ENCODE results near the gene PHYKPL.
"Not testable (repeated sequence)": the region's sequence is repeated elsewhere in the genome, so short reads cannot be mapped to it uniquely, and the experiment has no call there.

Gene PHYKPL

GRCh38 chr5:178239626-178240301 is 7.2 kb upstream of the PHYKPL start:
- not testable (repeated sequence) for DNase-seq (ENCODE audit: low spot score)

DNA sequence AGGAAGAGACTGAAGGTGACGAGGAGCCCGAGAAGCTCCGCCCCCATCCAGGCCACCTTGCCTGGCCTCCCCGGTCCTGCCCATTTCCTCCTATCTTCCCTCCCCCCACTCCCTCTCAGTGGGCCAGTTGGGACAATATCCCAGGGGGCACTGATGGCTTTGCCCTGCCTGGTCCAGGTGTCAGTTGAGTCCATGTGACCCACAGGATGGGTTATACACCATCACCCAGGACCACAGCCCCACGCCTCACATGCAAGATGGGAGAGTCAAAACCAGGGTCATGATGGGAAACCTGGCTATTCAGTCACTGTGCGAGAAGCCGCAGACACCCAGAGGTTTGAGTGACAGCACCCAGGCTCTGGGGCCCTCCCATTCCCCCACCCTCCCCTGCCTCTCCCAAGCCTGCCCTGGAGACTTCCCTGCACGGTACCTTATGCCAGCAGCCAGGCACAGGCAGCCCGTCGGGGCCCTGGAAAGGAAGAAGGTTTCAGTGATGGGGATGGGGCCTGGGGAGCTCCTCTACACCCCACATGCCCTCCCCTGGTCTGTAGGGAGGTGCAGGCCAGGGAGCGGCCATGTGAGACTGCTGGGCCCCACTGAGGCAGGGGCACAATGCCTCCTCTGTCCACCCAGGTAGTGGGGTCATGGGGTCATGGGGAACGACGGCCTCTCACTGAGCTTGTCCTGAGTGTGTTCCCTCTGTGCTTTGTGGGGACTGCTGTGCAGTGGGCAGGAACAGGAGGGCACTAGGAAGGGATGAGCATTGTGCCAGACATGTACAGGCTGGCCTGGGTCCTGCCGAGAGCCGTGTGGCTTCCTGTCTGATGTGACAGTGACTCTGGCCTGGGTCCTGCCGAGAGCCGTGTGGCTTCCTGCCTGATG is 6.3 kb upstream of the PHYKPL start:
- no peak for DNase-seq (ENCODE audit: low spot score)

- no peak for DNase-seq (ENCODE audit: low spot score)
Measured at GRCh38 chr5:178238313-178238635, 5.7 kb upstream of the PHYKPL start.

DNA sequence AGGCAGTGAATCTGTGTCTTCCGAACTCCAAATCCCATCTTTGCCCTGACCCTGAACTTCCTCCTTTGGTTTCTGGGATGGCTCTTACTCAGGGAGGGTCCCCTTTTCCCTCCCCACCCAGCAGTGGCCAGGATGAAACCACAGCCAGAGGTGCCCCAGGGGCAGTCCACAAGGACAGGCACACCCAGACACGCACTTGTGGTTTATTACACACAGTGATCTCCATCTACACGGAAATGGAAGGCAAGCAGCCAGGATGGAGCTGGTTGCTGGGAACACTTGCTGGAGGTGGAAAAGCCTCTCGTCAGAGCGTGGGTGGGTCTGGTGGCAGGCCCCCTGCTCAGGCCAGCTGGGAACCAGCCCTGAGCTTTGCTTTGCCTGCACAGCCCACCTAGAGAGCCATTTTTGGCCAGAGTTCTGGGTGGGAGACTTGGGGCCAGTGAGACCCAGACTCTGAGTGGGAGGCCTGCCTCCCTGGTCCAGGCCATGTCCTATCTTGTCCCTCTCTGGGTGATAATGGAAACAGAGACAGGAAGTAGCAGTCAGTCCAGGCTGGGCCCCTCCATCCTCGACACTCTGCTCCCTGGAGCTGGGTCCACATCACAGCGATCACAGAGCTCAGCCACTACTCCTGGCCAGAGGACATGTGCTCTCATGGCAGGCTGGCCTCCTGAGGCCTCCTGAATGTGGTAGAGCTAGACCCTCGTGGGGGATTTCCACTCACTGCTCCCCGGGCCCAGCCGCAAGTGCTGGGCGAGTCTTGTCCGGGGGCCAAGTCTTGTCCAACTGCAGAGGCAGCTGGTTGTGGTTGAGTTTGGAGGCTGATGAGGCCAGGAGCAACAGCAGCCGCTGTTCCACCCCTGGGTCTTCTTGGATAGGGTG is 5.1 kb upstream of the PHYKPL start:
- DNase-seq (ENCODE audit: low spot score), result no peak

GRCh38 chr5:178236679-178237078 is 4.1 kb upstream of the PHYKPL start:
- DNase-seq (ENCODE audit: low spot score), result no peak

DNA sequence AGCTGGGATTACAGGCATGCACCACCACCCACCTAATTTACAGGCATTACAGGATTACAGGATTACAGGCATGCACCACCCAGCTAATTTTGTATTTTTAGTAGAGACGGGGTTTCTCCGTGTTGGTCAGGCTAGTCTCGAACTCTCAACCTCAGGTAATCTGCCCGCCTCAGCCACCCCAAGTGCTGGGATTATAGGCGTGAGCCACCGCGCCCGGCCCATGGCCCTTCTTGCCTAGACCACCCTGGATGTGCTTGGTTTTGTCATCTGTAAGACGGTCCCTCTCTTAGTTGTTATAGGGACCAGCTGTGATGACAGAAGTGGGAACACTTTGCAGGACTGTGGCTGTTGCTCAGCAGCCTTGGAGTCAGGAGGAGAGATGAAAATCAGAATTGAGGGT is 3.5 kb upstream of the PHYKPL start:
- DNase-seq (ENCODE audit: low spot score), result no peak

- DNase-seq (ENCODE audit: low spot score), result no peak
Measured at GRCh38 chr5:178235588-178235974, 3.0 kb upstream of the PHYKPL start.

DNA sequence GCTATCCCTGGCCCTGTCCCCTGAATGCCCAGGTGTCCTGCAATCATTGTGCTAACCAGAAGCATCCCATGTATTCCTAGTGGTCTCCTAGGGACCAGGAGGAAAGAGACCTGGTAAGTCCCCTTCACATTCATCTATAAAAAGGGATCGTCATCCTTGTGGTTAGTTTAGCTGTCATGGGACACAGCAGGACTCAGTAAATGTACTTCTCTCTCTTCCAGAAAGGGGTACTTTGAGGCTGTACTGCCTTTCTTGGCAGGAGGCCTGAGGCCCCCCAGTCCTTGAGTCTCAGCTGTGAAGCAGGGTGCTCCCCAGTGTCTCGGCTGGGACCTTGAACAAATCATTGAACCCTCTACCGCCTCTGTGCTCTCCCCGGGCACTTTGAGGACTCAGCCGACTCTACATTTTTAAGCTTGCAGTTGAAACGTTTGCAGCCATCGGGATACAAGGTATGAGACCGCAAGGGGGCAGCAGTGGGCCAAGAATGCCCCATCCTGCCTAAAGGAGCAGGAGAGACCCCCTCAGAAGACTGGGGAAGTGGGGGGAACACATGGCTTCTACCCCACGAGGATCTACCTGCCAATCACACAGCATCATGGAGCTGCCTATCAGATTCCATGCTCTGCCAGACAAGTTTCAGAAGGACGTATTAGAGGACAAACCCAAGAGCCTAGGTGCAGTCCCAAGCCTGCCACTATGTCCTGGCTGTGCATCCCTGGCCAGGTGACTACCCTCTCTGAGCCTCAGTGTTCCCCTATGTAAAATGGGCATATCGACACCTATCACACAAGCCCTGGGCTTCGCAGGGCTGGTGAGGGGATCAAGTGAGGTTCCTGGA is 2.4 kb upstream of the PHYKPL start:
- DNase-seq (ENCODE audit: low spot score), result peak; percentile 70

DNA sequence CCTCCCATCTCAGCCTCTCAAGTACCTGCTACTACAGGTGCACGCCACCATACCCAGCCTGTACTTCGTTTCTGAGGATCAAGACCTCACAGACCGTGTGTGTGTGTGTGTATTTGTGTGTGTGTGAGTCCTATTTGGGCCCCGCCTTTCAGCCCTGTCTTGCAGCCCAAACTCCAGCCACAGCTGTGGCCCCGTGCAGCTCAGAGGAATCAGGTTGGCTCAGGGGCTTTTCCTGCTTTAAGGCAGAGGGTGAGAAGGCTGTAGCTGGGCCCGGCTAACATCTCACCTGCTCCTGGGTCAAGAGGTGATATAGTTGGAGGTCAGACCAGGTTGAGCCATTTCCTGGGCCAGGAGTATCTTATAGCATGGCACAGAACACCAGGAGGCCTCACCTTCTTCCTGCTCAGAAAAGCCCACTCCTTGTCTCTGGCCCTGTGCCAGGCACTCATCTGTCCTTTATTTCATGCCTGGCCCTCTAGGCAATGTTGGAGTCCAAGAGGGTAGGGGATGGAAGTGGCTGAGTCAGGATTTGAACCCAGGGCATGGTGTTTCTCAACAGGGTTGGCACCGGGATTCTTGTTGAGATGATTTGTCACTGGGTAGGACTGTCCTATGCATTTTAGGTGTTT is 1.6 kb upstream of the PHYKPL start:
- no peak for DNase-seq (ENCODE audit: low spot score)

GRCh38 chr5:178232920-178233429 is 373 bp upstream of the PHYKPL start:
- DNase-seq (ENCODE audit: low spot score), result no peak

- DNase-seq (ENCODE audit: low spot score), result no peak
Measured at GRCh38 chr5:178231539-178232123, 971 bp downstream of the PHYKPL start.

GRCh38 chr5:178230879-178231538 is 1.6 kb downstream of the PHYKPL start:
- DNase-seq (ENCODE audit: low spot score), result no peak

DNA sequence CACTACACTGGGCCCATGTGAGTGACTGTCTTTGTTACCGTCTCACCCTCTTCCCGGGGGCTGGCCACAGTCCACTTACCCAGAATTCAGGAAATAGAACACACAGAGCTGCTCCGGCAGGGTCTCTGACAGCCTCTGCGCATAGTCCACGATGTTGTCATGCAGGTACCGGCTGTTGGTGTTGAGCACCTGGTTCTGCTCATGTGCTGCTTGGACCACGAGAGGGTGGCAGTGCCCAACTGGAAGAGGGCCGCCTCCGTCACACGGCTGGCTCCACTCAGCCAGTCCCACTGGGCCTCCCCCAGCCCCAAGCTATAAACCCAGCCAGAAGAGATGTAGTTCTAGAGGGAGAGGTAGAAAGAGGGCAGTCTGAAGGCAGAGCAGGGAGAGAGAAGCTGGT is 2.7 kb downstream of the PHYKPL start:
- DNase-seq (ENCODE audit: low spot score), result no peak

DNA sequence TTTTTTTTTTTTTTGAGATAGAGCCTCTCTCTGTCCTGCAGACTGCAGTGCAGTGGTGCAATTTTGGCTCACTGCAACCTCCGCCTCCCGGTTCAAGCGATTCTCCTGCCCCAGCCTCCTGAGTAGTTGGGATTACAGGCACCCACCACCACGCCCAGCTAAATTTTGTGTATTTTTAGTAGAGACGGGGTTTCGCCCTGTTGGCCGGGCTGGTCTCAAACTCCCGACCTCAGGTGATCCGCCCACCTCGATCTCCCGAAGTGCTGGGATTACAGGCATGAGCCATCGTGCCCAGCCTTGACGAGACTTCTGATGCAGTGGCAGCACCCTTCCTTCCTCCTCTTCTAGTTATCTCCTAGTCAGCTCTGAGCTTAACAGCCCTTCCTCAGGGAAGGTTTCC is 3.5 kb downstream of the PHYKPL start:
- DNase-seq (ENCODE audit: low spot score), result not testable (repeated sequence)

GRCh38 chr5:178228609-178229008 is 4.0 kb downstream of the PHYKPL start:
- no peak for DNase-seq (ENCODE audit: low spot score)

DNA sequence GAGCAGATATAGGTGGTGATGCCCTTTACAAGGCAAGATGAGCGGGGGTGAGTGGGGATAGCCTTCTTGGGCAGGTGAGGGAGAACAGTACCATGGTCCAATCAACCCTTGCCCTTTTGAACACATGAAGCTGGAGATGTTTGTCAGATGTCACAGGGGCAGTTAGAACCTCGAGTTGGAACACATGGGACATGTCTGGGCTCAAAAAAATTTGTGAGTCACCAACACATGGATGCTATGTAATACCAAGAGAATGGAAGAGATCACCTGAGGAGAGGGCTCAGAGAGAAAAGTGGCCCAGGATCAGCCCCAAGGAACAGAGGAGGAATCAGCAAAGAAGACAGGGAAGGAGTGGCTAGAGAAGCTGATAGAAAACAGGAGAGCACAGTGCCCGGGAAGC is 4.7 kb downstream of the PHYKPL start:
- DNase-seq (ENCODE audit: low spot score), result no peak

DNA sequence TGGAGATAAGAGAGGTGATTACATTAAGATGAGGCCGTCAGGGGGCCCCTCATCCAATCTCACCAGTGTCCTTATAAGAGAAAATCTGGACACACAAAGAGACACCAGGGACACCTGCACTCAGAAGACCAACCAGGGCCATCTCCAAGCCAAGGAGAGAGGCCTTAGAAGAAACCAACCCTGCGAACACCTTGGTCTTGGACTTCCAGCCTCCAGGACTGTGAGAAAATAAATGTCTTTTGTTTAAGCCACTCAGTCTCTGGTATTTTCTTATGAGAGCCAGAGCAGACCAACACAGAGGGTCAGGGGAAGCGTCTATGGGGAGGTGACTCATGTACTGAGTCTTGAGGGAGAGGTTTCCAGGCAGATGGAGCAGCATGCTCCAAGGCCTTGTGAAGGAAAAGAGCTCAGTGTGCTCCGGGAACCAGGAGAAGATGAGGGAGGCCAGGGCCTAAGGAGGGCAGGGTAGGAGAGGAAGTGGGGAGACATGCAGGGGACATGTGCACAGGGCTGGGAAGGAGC is 5.4 kb downstream of the PHYKPL start:
- DNase-seq (ENCODE audit: low spot score), result no peak

- no peak for DNase-seq (ENCODE audit: low spot score)
Measured at GRCh38 chr5:178225174-178225573, 7.4 kb downstream of the PHYKPL start.

DNA sequence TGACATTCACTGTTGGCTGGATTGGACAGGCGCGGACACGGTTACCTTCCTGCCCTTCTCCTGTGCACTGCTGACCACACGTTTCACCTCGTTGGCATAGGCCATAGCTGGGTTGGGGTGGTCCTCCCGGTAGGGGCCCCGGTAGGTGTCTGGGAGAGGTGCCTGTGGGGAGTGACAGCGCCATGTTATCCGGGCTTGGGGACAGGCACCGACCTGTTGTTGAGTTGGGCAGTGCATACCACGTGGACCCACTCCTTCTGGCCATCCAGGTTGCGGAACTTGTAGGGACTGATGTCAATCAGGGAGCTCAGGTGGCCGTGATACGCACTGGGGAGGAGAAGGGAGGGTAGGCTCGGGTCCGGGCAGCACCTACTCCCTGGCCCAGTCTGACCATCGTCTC is 8.2 kb downstream of the PHYKPL start:
- DNase-seq (ENCODE audit: low spot score), result no peak

GRCh38 chr5:178223828-178224335 is 8.7 kb downstream of the PHYKPL start:
- DNase-seq (ENCODE audit: low spot score), result no peak

Data from CD4-positive, alpha-beta T cell treated with Interleukin-6 at 100 ng/mL for 8 hours (primary cell).